HCT116 (cell line): ENCODE results near the gene HNF1B. TPM values are rescaled to one million over a fixed set of nuclear protein-coding genes. Genes with fewer than 3 reads are reported as not detected.

Experiments used
- ATAC-seq: fragments of 200-7000 bp; cut with Tn5 transposase; 2 replicates; pipeline ENCODE4 v1.9.1; 2020; ENCODE audit warnings: mild to moderate bottlenecking, moderate library complexity
- BruUV-seq: library from RNA; stranded (reverse); fragments of 400-500 nt; replicated peaks from 2 replicates; lab custom pipeline; 2021; lab: Mats Ljungman, UMichigan
- CTCF ChIA-PET: fragments of 300-600 bp; sonication (Branson Sonifier 250); formaldehyde crosslinking; loops from one replicate; lab custom pipeline; 2021; ENCODE audit warnings: antibody characterized with exemption; lab: Charles Lee
- POLR2A ChIA-PET: fragments of 300-600, 350-600 bp; sonication (Branson Sonifier 250); formaldehyde crosslinking; loops from one replicate; lab custom pipeline; 2021; ENCODE audit warnings: antibody characterized with exemption; lab: Charles Lee
- RAD21 ChIA-PET, 2 experiments: fragments of 300-600 bp; sonication (Branson Sonifier 250); formaldehyde crosslinking; loops; one replicate each; lab custom pipeline; 2023; ENCODE audit warnings: low total read pairs in 2 of 2; ENCODE audit not compliant: uncharacterized antibody in 2 of 2, unreplicated experiment in 2 of 2, low non-redundant PET in 1 of 2; lab: Charles Lee
- DNase-seq: peaks from one replicate; pipeline ENCODE4 v3.0.0-alpha.2; 2010; ENCODE audit warnings: low read depth, low spot score
- H2AFZ ChIP-seq: fragments of 200-600 bp; shearing (Covaris generic), sonication (generic); 2 replicates; pipeline ENCODE4 v1.6.1; 2017; ENCODE audit warnings: low read depth, mixed run types, mixed read lengths, antibody characterized with exemption, low read length; ENCODE audit not compliant: poor library complexity, severe bottlenecking
- H3K27ac ChIP-seq: 2 replicates; pipeline ENCODE4 v1.5.1; 2012; ENCODE audit warnings: low read depth, low read length
- H3K27me3 ChIP-seq: fragments of 200-600 bp; sonication (generic); 2 replicates; pipeline ENCODE4 v1.6.1; 2016; ENCODE audit warnings: mixed run types, low read length, mixed read lengths; ENCODE audit not compliant: insufficient read depth
- H3K36me3 ChIP-seq, 2 experiments: fragments of 200-500 bp in 1 of 2; fragments of 200-600 bp in 1 of 2; sonication (Bioruptor generic) in 1 of 2; sonication (generic) in 1 of 2; 2 replicates each; pipeline versions ENCODE4 v1.5.1 to v1.6.1; 2014 to 2016; ENCODE audit warnings: low read length in 2 of 2, inconsistent platforms in 1 of 2, mixed read lengths in 1 of 2, mixed run types in 1 of 2; ENCODE audit not compliant: insufficient read depth in 2 of 2, control insufficient read depth in 1 of 2
- H3K4me1 ChIP-seq, 2 experiments: fragments of 200-600 bp in 1 of 2; sonication (generic) in 1 of 2; 2 replicates each; pipeline versions ENCODE4 v1.5.1 to v1.6.1; 2012 to 2017; ENCODE audit warnings: low read length in 2 of 2, inconsistent platforms in 1 of 2, mild to moderate bottlenecking in 1 of 2, mixed read lengths in 1 of 2, mixed run types in 1 of 2, moderate library complexity in 1 of 2; ENCODE audit not compliant: insufficient read depth in 2 of 2, control insufficient read depth in 1 of 2
- H3K4me2 ChIP-seq: fragments of 200-600 bp; sonication (generic); 2 replicates; pipeline ENCODE4 v1.6.1; 2017; ENCODE audit warnings: mixed run types, low read length, mixed read lengths
- H3K4me3 ChIP-seq, 2 experiments: fragments of 200-600 bp in 1 of 2; sonication (generic) in 1 of 2; replicated peaks in 1 of 2; 2 replicates each; pipeline ENCODE4 v1.5.1; 2011 to 2016; ENCODE audit warnings: low read length in 2 of 2, control low read depth in 1 of 2, low read depth in 1 of 2, mild to moderate bottlenecking in 1 of 2, mixed read lengths in 1 of 2, mixed run types in 1 of 2
- H3K79me2 ChIP-seq: fragments of 200-600 bp; sonication (generic); 2 replicates; pipeline ENCODE4 v1.6.1; 2017; ENCODE audit warnings: mild to moderate bottlenecking, mixed run types, low read length, moderate library complexity, mixed read lengths; ENCODE audit not compliant: insufficient read depth
- H3K9ac ChIP-seq: fragments of 200-600 bp; sonication (generic); 2 replicates; pipeline ENCODE4 v1.6.1; 2016; ENCODE audit warnings: low read length, mixed read lengths
- H3K9me2 ChIP-seq: fragments of 200-600 bp; sonication (generic), shearing (Covaris generic); 2 replicates; pipeline ENCODE4 v1.6.1; 2017; ENCODE audit warnings: mixed run types, mild to moderate bottlenecking, moderate library complexity; ENCODE audit not compliant: insufficient read depth
- H3K9me3 ChIP-seq, 2 experiments: fragments of 200-500 bp in 1 of 2; fragments of 200-600 bp in 1 of 2; sonication (Bioruptor generic) in 1 of 2; sonication (generic) in 1 of 2; 2 replicates each; pipeline ENCODE4 v1.6.1; 2014 to 2017; ENCODE audit warnings: low read length in 2 of 2, mixed read lengths in 2 of 2, inconsistent platforms in 1 of 2, low read depth in 1 of 2, mild to moderate bottlenecking in 1 of 2, mixed run types in 1 of 2, moderate library complexity in 1 of 2; ENCODE audit not compliant: control insufficient read depth in 1 of 2, insufficient read depth in 1 of 2
- H4K20me1 ChIP-seq: fragments of 200-600 bp; sonication (generic), shearing (Covaris generic); 2 replicates; pipeline ENCODE4 v1.6.1; 2017; ENCODE audit warnings: mixed run types, mild to moderate bottlenecking, moderate library complexity; ENCODE audit not compliant: insufficient read depth
- CBX3 ChIP-seq: IDR thresholded peaks from 2 replicates; pipeline ENCODE4 v1.6.1; 2012; ENCODE audit warnings: low read depth
- EGR1 ChIP-seq: IDR thresholded peaks from 2 replicates; pipeline ENCODE4 v1.6.1; 2012; ENCODE audit warnings: low read depth
- EZH2phosphoT487 ChIP-seq: fragments of 200-600 bp; IDR thresholded peaks from 2 replicates; pipeline ENCODE4 v1.6.1; 2018; ENCODE audit warnings: antibody characterized with exemption, borderline replicate concordance
- POLR2AphosphoS5 ChIP-seq: IDR thresholded peaks from 2 replicates; pipeline ENCODE4 v1.6.1; 2011; ENCODE audit warnings: mild to moderate bottlenecking, low read depth, low read length, moderate library complexity
- ZFX ChIP-seq: fragments of 450-650 bp; IDR thresholded peaks from 2 replicates; pipeline ENCODE4 v1.6.1; 2017
- intact Hi-C: fragments of 100-400 bp; cut with micrococcal nuclease; formaldehyde crosslinking; loops from 2 replicates; pipeline ENCODE4 v1.10.0; 2022
- total RNA-seq: library from RNA; stranded (reverse); gene quantifications from one replicate; pipeline ENCODE4 v1.2.1, GENCODE V29; 2021; ENCODE audit not compliant: unreplicated experiment
- TF ChIP-seq, protein P1 (sequence below): IDR thresholded peaks from 2 replicates; pipeline ENCODE4 v1.6.1; 2012
- TF ChIP-seq, protein P2 (sequence below): IDR thresholded peaks from 2 replicates; pipeline ENCODE4 v1.6.1; 2011; ENCODE audit warnings: mild to moderate bottlenecking, low read length, moderate library complexity; ENCODE audit not compliant: insufficient replicate concordance; ENCODE audit errors: extremely low read depth

The HNF1B gene
- total RNA-seq, 1 experiment from 2014 or later = 3.6 TPM

GRCh38 chr17:37714897-37715296 is 30.0 kb downstream of the HNF1B start:
- H3K36me3 ChIP-seq = no peaks in the 10 kb centered on the region
- ChIA-PET CTCF (no interaction called here), POLR2A (no interaction called here), RAD21 (no interaction called here)
- H3K4me3 ChIP-seq = no peak overlapping the region
- H2AFZ ChIP-seq = no peak overlapping the region
- no peaks in the 10 kb centered on the region for H4K20me1 ChIP-seq
- ATAC-seq (no peak), DNase-seq (no peak)
- H3K27me3 ChIP-seq = no peaks in the 10 kb centered on the region
- no peak overlapping the region for H3K27ac ChIP-seq
- TF ChIP-seq, protein P1, sequence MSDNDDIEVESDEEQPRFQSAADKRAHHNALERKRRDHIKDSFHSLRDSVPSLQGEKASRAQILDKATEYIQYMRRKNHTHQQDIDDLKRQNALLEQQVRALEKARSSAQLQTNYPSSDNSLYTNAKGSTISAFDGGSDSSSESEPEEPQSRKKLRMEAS = no peak
- TF ChIP-seq ZFX (no peak), EZH2phosphoT487 (no peak)
- no peak overlapping the region for H3K9ac ChIP-seq
- H3K79me2 ChIP-seq = no peaks in the 10 kb centered on the region
- no peak overlapping the region for H3K4me2 ChIP-seq
- intact Hi-C loops = loop anchor here (5.0 kb wide), 1 partner anchor 37 kb away; no protein-coding TSS in a partner anchor
- peaks cover 10 to 18% of the 10 kb centered on the region in 2 experiments for H3K4me1 ChIP-seq
- H3K9me2 ChIP-seq = no peaks in the 10 kb centered on the region
- H3K9me3 ChIP-seq = no peaks in the 10 kb centered on the region
- no TSS peak for BruUV-seq

DNA sequence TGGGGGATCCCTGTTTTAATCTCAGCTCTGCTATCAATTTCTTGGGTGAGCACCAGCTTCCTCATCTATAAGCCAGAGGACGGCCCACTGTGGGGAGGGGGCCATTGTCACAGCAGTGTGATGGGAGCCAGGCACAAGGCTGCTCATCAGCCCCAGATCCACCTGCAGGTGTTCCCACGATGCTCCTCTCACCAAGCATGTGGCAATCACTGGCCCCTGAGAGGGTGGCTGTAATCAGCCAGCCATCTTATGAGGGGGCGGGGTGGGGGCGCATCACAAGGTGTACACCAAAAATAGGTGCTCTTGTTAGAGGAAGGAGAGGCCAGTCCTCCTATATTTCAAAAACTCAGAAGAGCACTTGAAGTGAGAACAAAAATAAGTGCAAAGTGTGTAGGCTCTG is 31.2 kb downstream of the HNF1B start:
- POLR2A ChIA-PET = no interaction called here
- no peak overlapping the region for H3K4me3 ChIP-seq

More for the DNA sequence above, 31.2 kb downstream of the HNF1B start:
- no peaks in the 10 kb centered on the region for H4K20me1 ChIP-seq
- intact Hi-C loops = no loop called here
- no peaks in the 10 kb centered on the region for H3K27me3 ChIP-seq
- H3K79me2 ChIP-seq = no peaks in the 10 kb centered on the region
- RAD21 ChIA-PET = no interaction called here
- H3K27ac ChIP-seq = no peak overlapping the region
- CTCF ChIA-PET = no interaction called here
- BruUV-seq = no TSS peak
- no peaks in the 10 kb centered on the region for H3K9me3 ChIP-seq
- no peak overlapping the region for H3K4me2 ChIP-seq
- H3K9me2 ChIP-seq = no peaks in the 10 kb centered on the region
- no peak overlapping the region for H2AFZ ChIP-seq
- no peaks in the 10 kb centered on the region for H3K36me3 ChIP-seq
- peaks cover 13 to 25% of the 10 kb centered on the region in 2 experiments for H3K4me1 ChIP-seq
- ATAC-seq = no peak
- TF ChIP-seq CBX3 (no peak), EGR1 (no peak), POLR2AphosphoS5 (no peak)
- TF ChIP-seq, protein P1 = no peak
- TF ChIP-seq, protein P2, sequence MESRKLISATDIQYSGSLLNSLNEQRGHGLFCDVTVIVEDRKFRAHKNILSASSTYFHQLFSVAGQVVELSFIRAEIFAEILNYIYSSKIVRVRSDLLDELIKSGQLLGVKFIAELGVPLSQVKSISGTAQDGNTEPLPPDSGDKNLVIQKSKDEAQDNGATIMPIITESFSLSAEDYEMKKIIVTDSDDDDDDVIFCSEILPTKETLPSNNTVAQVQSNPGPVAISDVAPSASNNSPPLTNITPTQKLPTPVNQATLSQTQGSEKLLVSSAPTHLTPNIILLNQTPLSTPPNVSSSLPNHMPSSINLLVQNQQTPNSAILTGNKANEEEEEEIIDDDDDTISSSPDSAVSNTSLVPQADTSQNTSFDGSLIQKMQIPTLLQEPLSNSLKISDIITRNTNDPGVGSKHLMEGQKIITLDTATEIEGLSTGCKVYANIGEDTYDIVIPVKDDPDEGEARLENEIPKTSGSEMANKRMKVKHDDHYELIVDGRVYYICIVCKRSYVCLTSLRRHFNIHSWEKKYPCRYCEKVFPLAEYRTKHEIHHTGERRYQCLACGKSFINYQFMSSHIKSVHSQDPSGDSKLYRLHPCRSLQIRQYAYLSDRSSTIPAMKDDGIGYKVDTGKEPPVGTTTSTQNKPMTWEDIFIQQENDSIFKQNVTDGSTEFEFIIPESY = no peak
- no peak overlapping the region for H3K9ac ChIP-seq
- DNase-seq = no peak
